Skin of body (tissue), 2 donors: ENCODE data around the gene HOXD4. TPM values are rescaled to one million over a fixed set of nuclear protein-coding genes. Genes with fewer than 3 reads are reported as not detected.

ENCODE experiments used
- DNase-seq: peaks from one replicate; lab custom pipeline; 2025; lab: John Stamatoyannopoulos, UW
- total RNA-seq: library from RNA; depleted of rRNA; stranded (reverse); fragments of >200 nt; gene quantifications from one replicate; pipeline ENCODE4 v1.2.3, GENCODE V29; 2014

HOXD4 gene
- total RNA-seq, 1 donor from 2014 or later = 5.4 TPM

DNA sequence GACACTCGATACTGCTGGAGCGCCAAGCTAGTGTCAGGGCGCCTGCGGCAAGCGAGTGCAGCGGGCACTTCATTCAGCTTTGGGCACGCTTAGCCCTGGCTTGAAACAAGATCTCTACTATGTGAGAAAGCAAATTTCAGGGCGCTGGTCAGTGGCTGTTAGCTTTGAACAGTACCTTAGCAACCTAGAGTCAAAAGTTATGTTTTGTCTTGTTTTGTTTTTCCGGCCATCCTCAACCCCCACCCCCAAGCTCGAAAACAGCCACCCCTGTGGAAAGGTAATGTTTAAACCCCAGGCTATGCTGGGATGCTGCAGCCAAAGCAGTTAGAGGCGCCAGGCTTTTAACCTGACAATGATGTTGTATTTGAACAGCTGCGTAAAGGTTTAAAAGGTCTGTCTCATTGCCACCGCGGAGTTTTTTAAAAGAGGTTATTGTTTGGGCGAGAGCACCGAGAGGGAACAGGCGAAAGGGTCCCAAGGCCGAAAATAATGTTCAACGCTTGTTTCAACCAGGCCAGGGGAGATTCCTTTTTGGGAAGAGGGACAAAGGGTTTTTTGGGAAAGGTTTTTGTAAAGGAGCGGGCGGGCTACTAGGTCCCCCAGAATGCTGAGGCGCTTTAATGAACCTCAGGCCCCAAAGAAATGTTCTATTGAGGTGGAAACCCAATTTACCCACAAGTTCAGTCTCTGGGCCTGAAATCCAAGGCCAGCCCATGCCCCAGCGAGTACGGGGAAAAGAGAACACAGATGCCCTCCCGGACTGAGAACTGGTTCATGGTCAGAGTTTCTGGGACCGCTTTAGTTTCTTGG lies 37.0 kb upstream of the HOXD4 start:
- no peak for DNase-seq

DNA sequence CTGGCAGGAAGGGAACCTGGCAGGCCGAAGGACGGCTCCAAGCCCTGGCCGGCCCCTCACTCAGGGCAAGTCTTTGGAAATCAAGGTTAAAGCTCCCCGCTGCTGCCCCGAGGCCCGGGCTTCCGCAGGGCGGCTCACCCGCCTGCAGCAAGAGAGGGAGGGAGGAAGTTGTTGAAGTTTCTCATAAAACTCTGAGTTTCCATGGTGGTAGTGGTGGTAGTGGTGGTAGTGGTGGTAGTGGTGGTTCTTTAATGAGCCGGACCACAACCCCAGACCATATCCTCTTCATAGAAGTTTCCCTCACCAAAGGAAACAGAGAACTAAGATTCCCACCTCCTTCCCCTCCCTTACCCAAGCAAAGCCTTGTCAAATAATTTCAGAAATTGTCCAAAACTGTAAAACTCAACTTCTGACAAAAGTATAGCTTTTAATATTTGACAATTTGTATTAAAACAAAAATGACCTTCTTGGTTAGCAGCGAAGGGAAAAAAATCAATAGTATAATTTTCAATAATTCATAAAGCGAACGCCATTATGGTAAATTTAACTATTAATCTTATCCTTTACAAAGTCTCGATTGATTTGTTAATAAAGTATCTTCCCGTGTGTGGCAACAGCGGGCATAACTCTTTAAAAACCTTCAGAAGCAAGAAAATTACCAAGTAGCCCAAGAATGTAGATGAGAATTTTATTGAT lies 36.3 kb upstream of the HOXD4 start:
- no peak for DNase-seq

DNA sequence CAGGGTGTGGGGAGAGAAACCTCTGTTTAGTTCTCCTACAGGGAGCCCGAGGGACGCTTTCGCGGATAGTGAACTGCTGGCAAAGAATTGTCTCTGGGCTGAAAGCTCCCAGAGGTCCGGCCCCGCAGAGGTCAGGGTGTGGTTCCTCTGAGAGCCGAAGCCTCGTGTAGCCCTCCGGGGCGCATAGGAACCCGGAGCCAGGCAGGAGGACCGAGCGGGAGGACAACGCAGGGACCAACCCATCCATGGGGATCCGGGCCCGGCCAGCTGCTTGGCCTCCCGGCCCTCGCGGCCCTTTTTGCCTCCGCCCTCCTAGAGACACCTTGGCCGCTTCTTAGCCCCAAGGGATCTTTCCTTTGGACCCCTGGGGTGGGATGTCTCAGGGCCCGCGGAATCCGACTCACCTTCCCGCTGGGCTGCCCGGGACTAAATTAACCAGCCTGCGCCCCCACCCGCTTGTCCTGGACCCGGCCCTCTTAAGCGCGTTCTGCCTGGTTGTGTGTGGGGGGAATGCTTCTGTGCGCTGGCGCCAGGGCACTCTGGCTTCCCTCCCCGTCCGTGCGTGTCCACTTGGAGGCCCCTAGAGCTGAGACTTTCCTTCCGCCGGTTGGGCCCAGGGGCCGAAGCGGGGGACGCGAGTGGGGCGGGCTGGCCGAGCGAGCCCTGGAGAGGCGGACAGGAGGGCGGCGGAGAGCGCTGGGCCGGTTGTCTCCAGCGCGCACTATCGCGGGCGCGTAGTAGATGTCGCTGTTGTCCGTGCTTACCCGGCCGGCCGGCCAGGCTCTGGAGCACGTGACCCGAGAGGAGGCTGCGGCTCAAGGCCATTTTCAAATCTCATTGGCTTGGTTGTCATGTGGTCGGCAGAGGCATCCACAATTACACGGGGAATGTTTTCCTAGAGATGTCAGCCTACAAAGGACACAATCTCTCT lies 35.2 kb upstream of the HOXD4 start, which contains the start of gene HOXD10:
TSS of gene HOXD10 (plus strand) at position 896 of the 931 bp plus-strand sequence. CDS start 56 bp downstream, outside the sequence.
- no peak for DNase-seq

DNA sequence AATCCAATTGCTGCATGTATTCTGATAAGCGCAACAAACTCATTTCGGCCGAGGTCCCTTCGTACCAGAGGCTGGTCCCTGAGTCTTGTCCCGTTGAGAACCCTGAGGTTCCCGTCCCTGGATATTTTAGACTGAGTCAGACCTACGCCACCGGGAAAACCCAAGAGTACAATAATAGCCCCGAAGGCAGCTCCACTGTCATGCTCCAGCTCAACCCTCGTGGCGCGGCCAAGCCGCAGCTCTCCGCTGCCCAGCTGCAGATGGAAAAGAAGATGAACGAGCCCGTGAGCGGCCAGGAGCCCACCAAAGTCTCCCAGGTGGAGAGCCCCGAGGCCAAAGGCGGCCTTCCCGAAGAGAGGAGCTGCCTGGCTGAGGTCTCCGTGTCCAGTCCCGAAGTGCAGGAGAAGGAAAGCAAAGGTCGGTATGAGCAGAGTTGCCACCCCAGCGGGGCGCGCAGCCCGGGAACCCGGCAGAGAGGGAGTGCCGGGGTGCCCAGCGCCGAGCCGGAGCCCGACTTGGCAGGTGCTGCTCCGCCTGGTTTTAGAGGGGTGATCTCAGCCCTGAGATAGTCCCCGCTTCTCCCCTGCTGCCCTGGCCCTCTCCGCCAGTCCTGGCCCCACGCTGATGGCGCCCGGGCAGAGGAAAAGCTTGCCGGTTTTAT lies 34.1 kb upstream of the HOXD4 start:
- DNase-seq = no peak

DNA sequence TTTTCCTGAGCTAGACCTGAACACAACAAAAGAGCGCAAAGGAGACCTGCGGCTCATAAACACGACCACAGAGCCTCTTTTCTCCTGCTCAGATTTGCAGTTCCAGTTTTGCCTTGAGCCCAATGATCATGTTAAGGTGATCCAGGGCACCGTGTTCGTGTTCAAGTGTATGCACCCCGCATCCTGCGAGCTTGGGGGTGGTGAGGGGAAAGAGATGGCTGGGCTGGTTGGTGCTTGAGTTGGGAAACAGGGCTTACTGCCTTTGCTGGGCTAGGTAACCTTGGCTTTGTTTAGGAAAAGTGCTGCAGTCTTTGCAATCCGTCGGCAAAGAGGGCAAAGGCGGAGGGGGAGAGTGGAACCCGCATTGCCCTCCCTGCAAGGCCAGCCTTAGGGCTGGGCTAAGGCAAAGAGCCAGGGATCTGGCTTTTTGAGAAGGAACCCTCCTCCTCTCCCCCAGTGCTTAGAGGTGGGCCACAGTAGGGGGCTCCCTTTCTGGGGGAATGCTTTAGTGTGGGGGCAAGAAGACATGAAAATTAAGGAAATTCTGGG lies 33.5 kb upstream of the HOXD4 start:
- no peak for DNase-seq

DNA sequence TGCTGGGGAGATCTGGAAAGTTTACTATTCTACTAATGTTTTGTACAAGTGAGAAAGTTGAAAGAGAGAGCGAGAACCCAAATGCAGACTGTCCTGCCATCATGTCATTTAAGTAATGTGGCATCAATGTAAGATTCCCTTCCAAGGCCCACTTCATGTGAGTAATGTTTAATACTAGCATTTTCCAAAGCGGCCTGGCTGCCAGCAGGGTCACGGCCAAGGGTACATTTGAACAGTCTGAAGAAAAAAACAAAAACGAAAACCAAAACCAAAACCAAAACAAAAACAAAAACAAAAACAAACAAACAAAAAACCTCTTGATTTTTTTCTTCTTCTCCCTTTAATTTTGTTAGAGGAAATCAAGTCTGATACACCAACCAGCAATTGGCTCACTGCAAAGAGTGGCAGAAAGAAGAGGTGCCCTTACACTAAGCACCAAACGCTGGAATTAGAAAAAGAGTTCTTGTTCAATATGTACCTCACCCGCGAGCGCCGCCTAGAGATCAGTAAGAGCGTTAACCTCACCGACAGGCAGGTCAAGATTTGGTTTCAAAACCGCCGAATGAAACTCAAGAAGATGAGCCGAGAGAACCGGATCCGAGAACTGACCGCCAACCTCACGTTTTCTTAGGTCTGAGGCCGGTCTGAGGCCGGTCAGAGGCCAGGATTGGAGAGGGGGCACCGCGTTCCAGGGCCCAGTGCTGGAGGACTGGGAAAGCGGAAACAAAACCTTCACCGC lies 32.6 kb upstream of the HOXD4 start:
- no peak for DNase-seq

DNA sequence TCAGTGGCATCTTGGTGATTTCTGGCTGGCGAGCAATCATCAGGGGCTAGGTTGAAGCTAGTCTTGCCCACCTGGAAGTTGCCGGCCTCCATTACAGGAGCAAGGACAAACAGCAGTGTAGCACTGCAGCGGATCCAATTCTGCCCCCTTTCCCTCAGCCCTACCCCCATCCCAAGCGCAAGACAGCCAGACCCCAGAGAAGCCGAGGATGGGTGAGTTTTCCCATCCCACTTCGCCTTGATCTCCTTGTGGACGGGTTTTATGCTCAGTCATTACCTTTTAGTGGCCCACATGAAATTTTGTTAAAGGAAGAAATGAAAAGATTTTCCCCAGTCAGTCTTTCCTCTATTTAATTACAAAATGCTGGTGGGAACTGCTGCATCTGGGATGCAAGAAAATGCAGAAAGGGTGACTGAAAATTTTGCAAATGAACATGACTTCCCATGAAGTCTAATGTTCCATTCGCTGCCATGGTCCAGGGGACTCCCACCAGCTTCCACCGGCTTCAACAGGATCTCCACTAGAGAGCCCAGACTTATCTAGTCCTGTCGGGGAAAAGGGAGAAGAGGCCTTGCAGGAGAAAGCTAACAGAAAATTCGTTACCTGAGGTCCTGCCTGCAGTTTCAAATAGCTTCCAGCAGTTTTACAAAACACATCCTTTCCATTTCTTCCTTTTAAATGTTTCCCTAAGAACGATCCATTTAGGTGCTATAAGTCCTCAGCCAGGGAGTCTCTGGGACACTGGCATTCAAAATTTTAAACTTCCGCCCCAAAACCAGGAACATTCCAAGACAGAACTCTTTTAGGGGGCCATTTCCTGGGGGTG lies 30.8 kb upstream of the HOXD4 start:
- DNase-seq = no peak

DNA sequence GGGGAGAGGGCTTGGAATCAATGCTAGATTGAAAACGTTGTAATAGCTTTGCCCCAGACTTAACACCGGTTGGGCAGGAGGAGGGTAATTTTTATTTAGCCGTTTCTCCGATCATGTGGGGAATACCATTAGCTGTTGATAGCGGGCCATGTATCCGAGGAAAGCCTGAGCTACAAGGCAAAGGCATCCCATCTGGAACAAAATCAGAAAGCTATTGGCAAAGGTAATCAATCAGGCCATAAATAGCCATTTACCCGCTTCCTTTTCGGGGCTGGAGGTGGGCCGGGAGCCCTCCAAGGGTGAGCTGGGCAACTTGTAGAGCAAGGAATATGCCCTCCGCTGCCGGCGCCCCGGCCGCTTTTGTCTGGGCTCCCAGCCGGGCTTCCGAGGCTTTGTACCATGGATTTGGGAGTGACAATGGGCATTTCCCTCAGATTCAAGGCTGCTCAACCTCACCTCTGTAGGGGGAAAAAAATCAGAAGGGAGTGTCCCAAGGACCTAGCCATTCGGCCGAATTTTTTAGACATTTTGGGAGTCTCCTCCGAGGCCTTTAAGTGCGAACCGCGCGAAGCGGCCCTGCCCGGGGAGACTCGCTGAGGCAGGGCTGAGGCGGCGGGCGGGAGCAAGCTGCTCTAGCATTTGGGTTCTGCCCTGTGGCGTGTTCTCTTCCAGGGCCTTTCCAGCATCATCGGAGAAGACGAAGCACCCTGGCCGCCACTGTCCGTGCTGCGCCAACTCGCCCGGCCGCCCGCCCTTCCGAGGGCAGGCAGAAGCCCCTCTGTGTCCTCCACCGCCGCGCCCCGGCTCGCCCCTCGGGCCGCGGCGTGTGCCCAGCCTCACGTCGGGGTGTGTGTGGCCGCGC lies 29.9 kb upstream of the HOXD4 start:
- no peak for DNase-seq

DNA sequence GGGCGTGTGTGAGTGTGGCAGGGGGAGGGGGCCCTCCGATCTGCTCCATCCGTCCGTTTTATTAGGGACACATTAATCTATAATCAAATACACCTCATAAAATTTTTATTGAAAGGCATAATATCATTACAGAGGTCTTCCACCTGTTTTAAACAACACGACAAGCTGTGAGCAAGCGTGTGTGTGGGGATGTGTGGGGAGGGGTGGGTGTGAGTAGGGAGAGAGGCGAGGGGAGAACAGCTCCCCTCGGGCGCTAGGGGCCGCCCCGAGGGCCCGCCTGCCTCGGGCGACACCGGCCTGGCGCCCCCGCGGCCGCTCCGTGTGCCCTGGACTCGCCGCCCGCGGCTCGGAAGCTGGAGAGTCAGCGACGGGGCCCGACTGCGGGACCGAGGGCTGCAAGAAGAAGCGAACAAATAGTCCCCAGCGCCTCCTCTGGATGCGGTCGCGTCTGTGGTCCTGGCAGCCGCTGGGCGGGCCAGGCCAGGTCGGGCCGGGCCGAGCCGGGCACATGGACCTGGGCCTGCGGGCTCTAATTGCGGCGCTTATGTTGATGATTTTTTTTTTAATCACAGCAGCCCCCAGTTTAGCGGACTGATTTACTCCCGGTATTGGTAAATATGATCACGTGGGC lies 29.2 kb upstream of the HOXD4 start:
- peak; percentile 62 for DNase-seq

DNA sequence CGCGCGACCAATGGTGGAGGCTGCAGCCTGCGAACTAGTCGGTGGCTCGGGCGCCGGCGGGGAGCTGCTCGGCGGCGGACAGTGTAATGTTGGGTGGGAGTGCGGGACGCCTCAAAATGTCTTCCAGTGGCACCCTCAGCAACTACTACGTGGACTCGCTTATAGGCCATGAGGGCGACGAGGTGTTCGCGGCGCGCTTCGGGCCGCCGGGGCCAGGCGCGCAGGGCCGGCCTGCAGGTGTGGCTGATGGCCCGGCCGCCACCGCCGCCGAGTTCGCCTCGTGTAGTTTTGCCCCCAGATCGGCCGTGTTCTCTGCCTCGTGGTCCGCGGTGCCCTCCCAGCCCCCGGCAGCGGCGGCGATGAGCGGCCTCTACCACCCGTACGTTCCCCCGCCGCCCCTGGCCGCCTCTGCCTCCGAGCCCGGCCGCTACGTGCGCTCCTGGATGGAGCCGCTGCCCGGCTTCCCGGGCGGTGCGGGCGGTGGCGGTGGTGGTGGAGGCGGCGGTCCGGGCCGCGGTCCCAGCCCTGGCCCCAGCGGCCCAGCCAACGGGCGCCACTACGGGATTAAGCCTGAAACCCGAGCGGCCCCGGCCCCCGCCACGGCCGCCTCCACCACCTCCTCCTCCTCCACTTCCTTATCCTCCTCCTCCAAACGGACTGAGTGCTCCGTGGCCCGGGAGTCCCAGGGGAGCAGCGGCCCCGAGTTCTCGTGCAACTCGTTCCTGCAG lies 28.5 kb upstream of the HOXD4 start, which contains the start of gene HOXD9:
TSS of gene HOXD9 (plus strand) at position 37 of the 728 bp plus-strand sequence. CDS start at position 87, 50 bp downstream.
- no peak for DNase-seq

DNA sequence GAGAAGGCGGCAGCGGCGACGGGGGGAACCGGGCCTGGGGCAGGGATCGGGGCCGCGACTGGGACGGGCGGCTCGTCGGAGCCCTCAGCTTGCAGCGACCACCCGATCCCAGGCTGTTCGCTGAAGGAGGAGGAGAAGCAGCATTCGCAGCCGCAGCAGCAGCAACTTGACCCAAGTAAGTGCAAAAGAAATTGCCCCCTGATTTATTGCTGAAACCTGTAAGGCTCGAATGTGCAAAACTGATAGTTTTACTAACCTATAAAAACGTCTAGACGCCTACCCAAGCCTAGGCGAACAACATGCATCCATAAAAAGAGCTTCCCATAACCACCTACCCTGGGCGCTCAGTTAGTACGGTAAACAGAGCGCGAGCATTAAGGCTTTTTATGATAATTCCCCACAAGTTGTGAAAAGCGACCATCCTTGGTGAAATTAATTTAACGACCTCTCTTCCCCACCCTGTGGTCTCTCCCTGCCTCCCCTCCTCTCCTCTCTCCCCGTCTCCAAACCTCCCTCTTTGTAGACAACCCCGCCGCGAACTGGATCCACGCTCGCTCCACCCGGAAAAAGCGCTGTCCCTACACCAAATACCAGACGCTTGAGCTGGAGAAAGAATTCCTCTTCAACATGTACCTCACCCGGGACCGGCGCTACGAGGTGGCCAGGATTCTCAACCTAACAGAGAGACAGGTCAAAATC lies 27.8 kb upstream of the HOXD4 start:
- DNase-seq = no peak

DNA sequence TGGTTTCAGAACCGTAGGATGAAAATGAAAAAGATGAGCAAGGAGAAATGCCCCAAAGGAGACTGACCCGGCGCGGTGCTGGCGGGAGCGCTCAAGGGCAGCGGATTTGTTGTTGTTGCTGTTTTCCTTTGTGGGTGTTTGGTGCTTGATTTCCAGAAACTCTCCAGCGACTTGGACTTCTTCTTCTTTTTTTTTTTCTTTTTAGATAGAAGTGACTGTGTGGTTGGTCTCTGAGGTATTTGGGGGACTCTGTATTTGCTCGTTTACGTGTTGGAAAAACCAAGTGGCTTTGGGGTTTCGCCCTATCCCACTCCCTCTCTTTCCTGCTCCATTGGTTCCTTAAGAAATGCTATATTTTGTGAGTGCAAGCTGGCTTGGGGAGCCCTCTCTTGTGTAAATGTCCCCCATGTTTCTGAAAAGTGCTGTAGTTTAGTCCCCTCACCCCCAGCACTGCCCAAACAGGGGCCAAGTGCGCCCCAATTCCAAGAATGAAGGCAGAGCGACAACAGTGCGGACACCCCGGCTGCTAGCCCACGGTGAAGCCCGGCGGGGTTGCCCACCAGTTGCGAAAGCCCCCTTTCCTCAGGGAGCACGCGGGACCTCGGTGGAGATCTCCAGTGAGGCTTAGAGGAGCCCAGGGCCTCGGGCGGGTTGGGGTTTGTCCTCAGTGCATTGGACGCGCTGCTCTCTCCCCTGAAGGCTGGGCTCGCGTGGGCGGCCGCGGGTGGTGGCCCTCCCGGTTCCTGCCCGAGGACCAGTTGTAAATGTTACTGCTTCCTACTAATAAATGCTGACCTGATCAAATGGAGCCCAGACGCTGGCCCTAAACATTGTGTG lies 27.0 kb upstream of the HOXD4 start:
- no peak for DNase-seq

DNA sequence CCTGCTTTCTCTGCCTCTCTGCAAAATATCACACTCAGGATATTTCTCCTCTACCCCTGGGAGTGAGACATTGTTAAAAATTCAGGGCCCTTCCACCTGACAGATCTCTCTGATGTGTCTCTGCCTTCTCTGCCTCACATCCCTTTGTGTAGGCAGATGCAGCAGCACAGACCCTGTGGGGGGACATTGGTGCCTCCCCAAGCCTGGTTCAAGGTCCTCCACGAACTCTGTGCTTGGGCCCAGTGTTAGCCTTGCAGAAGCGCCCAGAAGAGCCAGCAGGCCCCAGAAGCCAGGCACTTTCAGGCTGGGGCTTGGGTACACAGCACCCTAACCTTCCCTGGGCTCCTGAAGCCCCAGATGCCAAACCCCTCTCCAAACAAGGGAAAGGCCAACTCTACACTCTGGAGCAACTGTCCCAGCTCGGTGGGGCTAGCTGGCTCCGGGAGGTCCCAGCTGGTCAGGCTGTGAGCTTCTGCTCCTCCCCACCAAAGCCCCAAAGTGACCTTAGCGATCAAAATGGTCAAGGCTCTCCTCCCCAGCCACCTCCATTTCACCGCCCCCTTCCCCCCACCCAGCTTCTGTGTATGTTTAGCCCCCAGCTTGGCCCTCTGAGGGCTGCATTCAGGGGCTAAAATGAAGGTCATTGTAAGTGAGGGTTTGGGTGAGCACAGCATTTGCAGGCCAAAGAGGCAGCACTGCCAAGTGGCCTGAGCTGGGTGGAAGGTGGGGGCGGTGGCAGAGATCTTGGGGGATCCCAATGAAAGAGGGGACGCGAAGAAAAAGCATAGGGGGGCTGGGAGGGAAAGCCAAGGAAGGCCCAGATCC lies 26.2 kb upstream of the HOXD4 start:
- no peak for DNase-seq

DNA sequence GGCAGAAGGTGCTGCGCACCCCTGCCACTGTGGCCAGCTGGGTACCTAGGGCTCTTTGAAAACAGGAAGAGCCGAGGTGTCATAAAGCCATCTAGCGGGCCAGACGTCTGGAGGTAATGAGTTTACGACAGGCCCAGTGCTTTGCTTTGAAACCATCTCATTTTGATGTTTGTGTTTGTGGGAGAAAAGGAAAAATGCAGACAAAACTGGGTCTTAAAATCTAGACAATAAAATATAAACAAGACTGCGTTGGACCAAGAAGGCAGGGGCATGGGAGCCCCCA lies 25.6 kb upstream of the HOXD4 start:
- DNase-seq = no peak
